GM12875 (cell line): ENCODE measurements around the gene PLPPR2.

Experiments used
- H3K4me3 ChIP-seq: one replicate; pipeline ENCODE4 v1.5.1; 2011; ENCODE audit warnings: low read depth, low read length, control low read depth
- TF ChIP-seq, protein P1 (sequence below): IDR thresholded peaks from 2 replicates; pipeline ENCODE4 v1.5.1; 2011; ENCODE audit warnings: low read depth, mild to moderate bottlenecking, control low read depth, inconsistent platforms, low read length, moderate library complexity, borderline replicate concordance; ENCODE audit not compliant: insufficient read depth

The PLPPR2 gene

GRCh38 chr19:11356676-11357550 lies 1.7 kb downstream of the PLPPR2 start:
- TF ChIP-seq, protein P1, sequence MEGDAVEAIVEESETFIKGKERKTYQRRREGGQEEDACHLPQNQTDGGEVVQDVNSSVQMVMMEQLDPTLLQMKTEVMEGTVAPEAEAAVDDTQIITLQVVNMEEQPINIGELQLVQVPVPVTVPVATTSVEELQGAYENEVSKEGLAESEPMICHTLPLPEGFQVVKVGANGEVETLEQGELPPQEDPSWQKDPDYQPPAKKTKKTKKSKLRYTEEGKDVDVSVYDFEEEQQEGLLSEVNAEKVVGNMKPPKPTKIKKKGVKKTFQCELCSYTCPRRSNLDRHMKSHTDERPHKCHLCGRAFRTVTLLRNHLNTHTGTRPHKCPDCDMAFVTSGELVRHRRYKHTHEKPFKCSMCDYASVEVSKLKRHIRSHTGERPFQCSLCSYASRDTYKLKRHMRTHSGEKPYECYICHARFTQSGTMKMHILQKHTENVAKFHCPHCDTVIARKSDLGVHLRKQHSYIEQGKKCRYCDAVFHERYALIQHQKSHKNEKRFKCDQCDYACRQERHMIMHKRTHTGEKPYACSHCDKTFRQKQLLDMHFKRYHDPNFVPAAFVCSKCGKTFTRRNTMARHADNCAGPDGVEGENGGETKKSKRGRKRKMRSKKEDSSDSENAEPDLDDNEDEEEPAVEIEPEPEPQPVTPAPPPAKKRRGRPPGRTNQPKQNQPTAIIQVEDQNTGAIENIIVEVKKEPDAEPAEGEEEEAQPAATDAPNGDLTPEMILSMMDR, result no peak
- H3K4me3 ChIP-seq, result no peak overlapping the region

DNA sequence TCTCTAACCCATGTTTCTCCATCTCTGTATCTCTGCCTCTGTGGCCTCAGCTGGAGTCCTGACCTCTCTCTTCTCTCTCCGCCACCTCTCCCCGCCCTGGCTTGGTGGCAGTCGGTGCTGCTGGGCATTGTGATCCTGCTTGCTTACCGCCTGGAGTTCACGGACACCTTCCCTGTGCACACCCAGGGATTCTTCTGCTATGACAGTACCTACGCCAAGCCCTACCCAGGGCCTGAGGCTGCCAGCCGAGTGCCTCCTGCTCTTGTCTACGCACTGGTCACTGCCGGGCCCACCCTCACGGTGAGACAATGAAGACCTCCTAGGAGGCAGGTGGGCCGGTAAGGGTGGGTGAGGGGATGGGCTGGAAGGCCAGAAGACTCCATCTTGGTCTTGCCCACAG lies 4.2 kb downstream of the PLPPR2 start:
- H3K4me3 ChIP-seq, result no peak overlapping the region
- TF ChIP-seq, protein P1, result no peak

DNA sequence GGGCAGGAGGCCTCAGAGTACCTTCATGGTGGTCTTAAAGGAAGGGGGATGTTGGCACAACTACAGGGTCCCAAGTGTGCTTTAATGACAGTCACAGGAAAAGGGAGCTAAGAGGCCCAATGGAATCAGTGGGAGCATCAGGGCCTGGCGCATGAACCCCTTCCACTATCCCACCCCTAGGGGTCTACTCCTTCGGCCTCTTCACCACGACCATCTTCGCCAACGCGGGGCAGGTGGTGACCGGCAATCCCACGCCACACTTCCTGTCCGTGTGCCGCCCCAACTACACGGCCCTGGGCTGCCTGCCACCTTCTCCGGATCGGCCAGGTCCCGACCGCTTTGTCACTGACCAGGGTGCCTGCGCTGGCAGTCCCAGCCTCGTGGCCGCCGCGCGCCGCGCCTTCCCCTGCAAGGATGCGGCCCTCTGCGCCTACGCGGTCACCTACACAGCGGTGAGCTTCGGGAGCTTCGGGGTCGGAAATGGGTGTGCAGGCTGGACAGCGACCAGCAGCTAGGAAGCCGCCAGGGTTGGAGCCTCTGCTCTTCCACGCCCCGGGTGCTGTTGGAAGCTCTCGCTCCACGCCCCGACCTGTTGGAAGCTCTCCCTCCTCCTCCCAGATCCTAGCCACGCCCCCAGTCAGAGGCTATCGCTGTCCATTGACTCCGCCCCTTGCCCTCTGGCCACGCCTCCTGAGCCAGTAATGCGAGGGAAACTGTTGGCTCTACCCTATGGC lies 6.0 kb downstream of the PLPPR2 start:
- TF ChIP-seq, protein P1, result no peak
- H3K4me3 ChIP-seq, result no peak overlapping the region

DNA sequence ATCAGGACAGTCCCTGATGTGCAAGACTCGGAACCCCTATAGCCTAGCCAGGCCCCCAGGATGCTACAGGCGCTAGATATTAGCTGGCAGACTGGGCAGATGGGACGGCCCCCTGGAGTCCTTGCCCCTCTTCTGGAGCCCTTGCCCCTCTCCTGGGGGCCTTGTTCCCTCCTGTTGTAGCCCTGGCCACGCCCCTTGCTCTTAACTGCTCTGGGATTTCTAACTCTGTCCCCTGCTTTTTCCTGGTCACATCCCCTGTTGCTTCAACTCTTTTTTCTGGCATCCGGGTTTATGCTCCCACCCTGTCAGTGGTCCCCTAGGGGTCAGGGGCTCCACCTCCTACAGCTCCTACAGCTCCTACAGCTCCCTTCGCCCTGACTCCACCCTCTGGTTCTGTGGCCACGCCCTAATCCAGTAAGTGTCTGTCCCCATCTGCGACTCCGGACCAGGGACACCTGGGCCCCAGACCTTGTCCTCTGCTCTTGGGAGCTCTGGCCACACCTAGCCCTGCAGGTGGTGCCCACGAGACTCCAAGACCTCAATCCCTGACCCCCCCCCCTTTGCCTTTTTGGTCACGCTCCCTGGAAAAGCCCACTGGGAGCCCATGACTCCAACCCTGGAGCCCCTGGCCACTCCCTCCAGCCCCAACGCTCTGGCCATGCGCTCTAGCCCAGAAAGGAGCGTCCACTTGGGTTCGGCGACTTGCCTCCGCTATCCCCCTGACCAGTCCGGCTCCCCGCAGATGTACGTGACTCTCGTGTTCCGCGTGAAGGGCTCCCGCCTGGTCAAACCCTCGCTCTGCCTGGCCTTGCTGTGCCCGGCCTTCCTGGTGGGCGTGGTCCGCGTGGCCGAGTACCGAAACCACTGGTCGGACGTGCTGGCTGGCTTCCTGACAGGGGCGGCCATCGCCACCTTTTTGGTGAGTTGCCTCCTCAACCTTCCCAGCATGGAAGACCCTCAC lies 6.8 kb downstream of the PLPPR2 start:
- TF ChIP-seq, protein P1, result no peak
- H3K4me3 ChIP-seq, result no peak overlapping the region

DNA sequence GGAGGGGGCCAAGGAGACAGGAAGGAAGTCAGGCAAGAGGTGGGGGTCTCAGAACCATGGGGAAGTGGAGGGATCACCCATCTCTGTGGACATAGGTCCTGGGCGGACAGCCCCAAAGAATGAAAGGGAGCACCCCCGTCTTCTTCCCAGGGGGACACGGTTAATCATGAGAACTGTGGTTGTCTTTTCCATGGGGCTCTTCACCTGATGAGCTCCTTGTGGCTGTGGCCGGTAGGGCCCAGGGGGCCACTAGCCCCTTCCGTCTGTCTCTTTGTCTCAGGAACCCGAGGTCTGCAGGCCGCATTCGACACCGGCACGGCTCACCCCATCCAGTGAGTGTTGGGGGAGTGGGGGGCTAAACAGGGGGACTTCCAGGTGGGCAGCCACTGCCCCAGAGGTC lies 8.6 kb downstream of the PLPPR2 start:
- H3K4me3 ChIP-seq, result no peak overlapping the region
- TF ChIP-seq, protein P1, result no peak

DNA sequence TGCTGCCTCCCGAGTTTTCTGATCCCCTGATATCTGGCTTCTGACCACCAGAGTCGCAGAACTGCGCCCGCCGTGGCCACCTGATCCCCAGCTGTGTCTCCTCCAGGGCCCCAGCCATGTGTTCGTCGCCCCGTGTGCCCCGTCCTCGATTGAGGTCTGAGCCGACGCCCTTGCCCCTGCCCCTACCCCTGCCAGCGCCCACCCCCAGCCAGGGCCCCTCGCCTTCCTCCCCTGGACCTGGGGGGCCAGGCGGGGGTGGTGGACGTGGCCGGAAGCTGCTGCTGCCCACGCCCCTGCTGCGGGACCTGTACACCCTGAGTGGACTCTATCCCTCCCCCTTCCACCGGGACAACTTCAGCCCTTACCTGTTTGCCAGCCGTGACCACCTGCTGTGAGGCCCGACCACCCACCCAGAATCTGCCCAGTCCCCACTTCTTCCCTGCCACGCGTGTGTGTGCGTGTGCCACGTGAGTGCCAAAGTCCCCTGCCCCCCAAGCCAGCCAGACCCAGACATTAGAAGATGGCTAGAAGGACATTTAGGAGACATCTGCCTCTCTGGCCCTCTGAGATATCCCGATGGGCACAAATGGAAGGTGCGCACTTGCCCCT lies 9.2 kb downstream of the PLPPR2 start:
- no peak overlapping the region for H3K4me3 ChIP-seq

More for the DNA sequence above, 9.2 kb downstream of the PLPPR2 start:
- TF ChIP-seq, protein P1, result no peak
